ENCODE data around the gene PECR. TPM values are rescaled to one million over a fixed set of nuclear protein-coding genes. Genes with fewer than 3 reads are reported as not detected.

PECR gene
- total RNA-seq, 2 donors from 2014 or later, result 2.0 to 6.0 TPM

GRCh38 chr2:216066230-216066629 lies 15.4 kb downstream of the PECR start:
- no peak overlapping the region for H3K27ac ChIP-seq
- no peaks in the 10 kb centered on the region for H3K9me3 ChIP-seq
- no peaks in the 10 kb centered on the region for H3K4me1 ChIP-seq
- no peaks in the 10 kb centered on the region for H3K27me3 ChIP-seq
- DNase-seq (ENCODE audit: low spot score), result no peak
- peaks cover 16% of the 10 kb centered on the region for H3K36me3 ChIP-seq
- TF ChIP-seq CTCF (IDR thresholded peaks at IDR 0.05), result no peak
- H3K4me3 ChIP-seq, result no peak overlapping the region

- Histone ChIP-seq H3K4me1 (no peaks in the 10 kb centered on the region), H3K27ac (no peak overlapping the region), H3K36me3 (peaks cover 16% of the 10 kb centered on the region), H3K9me3 (no peaks in the 10 kb centered on the region), H3K4me3 (no peak overlapping the region), H3K27me3 (no peaks in the 10 kb centered on the region)
- TF ChIP-seq CTCF (IDR thresholded peaks at IDR 0.05), result no peak
- DNase-seq (ENCODE audit: low spot score), result no peak
These were observed 16.9 kb downstream of the PECR start for GRCh38 chr2:216064665-216065064.

- Histone ChIP-seq H3K27ac (no peak overlapping the region), H3K4me1 (no peaks in the 10 kb centered on the region), H3K27me3 (no peaks in the 10 kb centered on the region), H3K36me3 (peaks cover 16% of the 10 kb centered on the region), H3K9me3 (no peaks in the 10 kb centered on the region), H3K4me3 (no peak overlapping the region)
- TF ChIP-seq CTCF (IDR thresholded peaks at IDR 0.05), result no peak
- no peak for DNase-seq (ENCODE audit: low spot score)
These were observed 17.5 kb downstream of the PECR start for GRCh38 chr2:216064014-216064630.

- no peak for TF ChIP-seq CTCF (IDR thresholded peaks at IDR 0.05)
- Histone ChIP-seq H3K27me3 (no peaks in the 10 kb centered on the region), H3K4me1 (no peaks in the 10 kb centered on the region), H3K27ac (no peak overlapping the region), H3K36me3 (peaks cover 4% of the 10 kb centered on the region), H3K9me3 (no peaks in the 10 kb centered on the region), H3K4me3 (no peak overlapping the region)
- no peak for DNase-seq (ENCODE audit: low spot score)
These were observed 22.3 kb downstream of the PECR start for GRCh38 chr2:216059233-216059834.

- Histone ChIP-seq H3K27ac (no peak overlapping the region), H3K4me3 (no peak overlapping the region), H3K36me3 (no peaks in the 10 kb centered on the region), H3K9me3 (no peaks in the 10 kb centered on the region), H3K4me1 (no peaks in the 10 kb centered on the region), H3K27me3 (no peaks in the 10 kb centered on the region)
- no peak for DNase-seq (ENCODE audit: low spot score)
- no peak for TF ChIP-seq CTCF (IDR thresholded peaks at IDR 0.05)
These were observed 23.9 kb downstream of the PECR start for GRCh38 chr2:216057688-216058193.

Measured in right atrium auricular region (tissue), 2 donors.